Measurements from ENCODE around the gene KCNJ1. TPM values are rescaled to one million over a fixed set of nuclear protein-coding genes. Genes with fewer than 3 reads are reported as not detected.

The KCNJ1 gene
- total RNA-seq, 1 experiment from 2014 or later, result not detected

DNA sequence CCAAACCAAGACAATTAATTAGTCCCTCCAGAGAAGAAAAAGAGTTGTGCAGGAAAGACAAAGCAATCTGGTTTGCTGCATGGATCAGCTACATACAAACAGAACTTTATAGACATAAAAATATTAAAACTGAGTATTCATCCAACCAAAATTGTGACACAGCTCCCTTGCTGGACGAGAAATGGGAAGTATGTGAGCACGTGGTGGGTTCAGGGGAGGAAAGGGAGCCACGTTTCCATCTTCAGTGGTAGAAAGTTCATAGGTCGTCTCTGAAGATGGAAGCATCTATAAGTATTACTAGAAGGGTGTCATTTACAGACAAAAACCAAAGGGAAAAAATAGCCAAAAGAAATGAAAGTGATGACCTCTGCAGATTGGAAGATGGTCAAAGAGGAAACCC, 17.0 kb upstream of the KCNJ1 start:
- H3K27me3 ChIP-seq (replicated peaks), result no peaks in the 10 kb centered on the region
- H3K4me1 ChIP-seq (replicated peaks), result no peaks in the 10 kb centered on the region
- DNase-seq (ENCODE audit: low read depth in 1 of 2, low spot score in 2 of 2), result no peak

GRCh38 chr11:128882451-128882850, 15.4 kb upstream of the KCNJ1 start:
- no peaks in the 10 kb centered on the region for H3K4me1 ChIP-seq (replicated peaks)
- no peaks in the 10 kb centered on the region for H3K27me3 ChIP-seq (replicated peaks)
- no peaks in the 10 kb centered on the region for H3K36me3 ChIP-seq
- H3K27ac ChIP-seq, result no peak overlapping the region
- H3K4me3 ChIP-seq, result no peak overlapping the region
- no peak for DNase-seq (ENCODE audit: low read depth in 1 of 2, low spot score in 2 of 2)
- no peaks in the 10 kb centered on the region for H3K9me3 ChIP-seq (replicated peaks)

More for the DNA sequence above, 17.0 kb upstream of the KCNJ1 start:
- Histone ChIP-seq H3K36me3 (no peaks in the 10 kb centered on the region), H3K4me3 (no peak overlapping the region), H3K27ac (no peak overlapping the region), H3K9me3 (replicated peaks) (no peaks in the 10 kb centered on the region)

DNA sequence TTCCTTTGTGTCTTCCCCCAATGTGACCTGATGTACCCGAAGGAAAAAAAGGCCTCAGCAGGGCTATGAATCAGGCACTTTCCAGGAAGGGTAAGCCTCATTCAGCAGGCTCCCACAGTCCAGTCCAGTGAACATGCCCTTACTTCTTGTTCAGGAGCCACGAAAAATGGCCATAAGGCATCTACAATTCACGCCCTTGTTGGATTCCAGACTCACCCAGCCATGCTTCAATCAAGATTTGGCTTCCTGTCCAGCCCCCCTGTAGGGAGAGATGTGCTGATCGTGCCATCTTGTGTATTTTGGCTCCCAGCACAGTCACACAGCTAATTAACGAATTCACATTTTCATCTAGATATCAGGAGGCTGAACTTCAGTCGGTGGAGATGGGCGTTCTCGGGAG, 14.1 kb upstream of the KCNJ1 start:
- no peaks in the 10 kb centered on the region for H3K27me3 ChIP-seq (replicated peaks)
- DNase-seq (ENCODE audit: low read depth in 1 of 2, low spot score in 2 of 2), result no peak
- no peaks in the 10 kb centered on the region for H3K4me1 ChIP-seq (replicated peaks)
- no peaks in the 10 kb centered on the region for H3K9me3 ChIP-seq (replicated peaks)
- H3K4me3 ChIP-seq, result no peak overlapping the region
- H3K36me3 ChIP-seq, result no peaks in the 10 kb centered on the region
- H3K27ac ChIP-seq, result no peak overlapping the region

- no peak overlapping the region for H3K27ac ChIP-seq
- DNase-seq (ENCODE audit: low read depth in 1 of 2, low spot score in 2 of 2), result no peak
Observed at GRCh38 chr11:128879817-128880216, 12.7 kb upstream of the KCNJ1 start.

GRCh38 chr11:128878455-128878854, 11.4 kb upstream of the KCNJ1 start:
- Histone ChIP-seq H3K36me3 (no peaks in the 10 kb centered on the region), H3K4me3 (no peak overlapping the region), H3K27me3 (replicated peaks) (no peaks in the 10 kb centered on the region), H3K27ac (no peak overlapping the region), H3K4me1 (replicated peaks) (no peaks in the 10 kb centered on the region), H3K9me3 (replicated peaks) (no peaks in the 10 kb centered on the region)
- no peak for DNase-seq (ENCODE audit: low read depth in 1 of 2, low spot score in 2 of 2)

More at GRCh38 chr11:128879817-128880216, 12.7 kb upstream of the KCNJ1 start:
- no peaks in the 10 kb centered on the region for H3K36me3 ChIP-seq
- no peaks in the 10 kb centered on the region for H3K4me1 ChIP-seq (replicated peaks)
- H3K27me3 ChIP-seq (replicated peaks), result no peaks in the 10 kb centered on the region
- H3K9me3 ChIP-seq (replicated peaks), result no peaks in the 10 kb centered on the region
- no peak overlapping the region for H3K4me3 ChIP-seq

DNA sequence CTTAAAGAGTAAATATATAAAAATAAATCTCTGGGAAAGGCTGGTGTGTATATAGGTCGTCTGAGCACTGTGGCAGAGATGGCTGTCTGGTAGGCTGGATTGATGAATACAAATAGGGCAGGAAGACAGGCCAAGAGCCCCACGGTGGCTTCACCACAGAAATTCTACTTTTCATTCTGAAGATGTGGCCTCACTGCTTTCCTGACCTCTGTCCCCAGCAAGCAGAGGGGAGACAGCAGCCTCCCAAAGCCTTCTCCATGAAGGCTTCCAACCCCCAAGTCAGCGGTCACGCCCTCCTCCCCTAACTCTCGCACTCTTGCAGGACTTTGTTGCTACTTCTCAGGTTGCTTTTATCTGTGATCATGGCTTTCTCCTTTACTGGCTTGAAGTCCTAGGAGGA, 10.6 kb upstream of the KCNJ1 start:
- H3K27ac ChIP-seq, result no peak overlapping the region
- no peak overlapping the region for H3K4me3 ChIP-seq
- no peak for DNase-seq (ENCODE audit: low read depth in 1 of 2, low spot score in 2 of 2)
- H3K27me3 ChIP-seq (replicated peaks), result no peaks in the 10 kb centered on the region
- H3K9me3 ChIP-seq (replicated peaks), result no peaks in the 10 kb centered on the region
- H3K36me3 ChIP-seq, result no peaks in the 10 kb centered on the region
- no peaks in the 10 kb centered on the region for H3K4me1 ChIP-seq (replicated peaks)

DNA sequence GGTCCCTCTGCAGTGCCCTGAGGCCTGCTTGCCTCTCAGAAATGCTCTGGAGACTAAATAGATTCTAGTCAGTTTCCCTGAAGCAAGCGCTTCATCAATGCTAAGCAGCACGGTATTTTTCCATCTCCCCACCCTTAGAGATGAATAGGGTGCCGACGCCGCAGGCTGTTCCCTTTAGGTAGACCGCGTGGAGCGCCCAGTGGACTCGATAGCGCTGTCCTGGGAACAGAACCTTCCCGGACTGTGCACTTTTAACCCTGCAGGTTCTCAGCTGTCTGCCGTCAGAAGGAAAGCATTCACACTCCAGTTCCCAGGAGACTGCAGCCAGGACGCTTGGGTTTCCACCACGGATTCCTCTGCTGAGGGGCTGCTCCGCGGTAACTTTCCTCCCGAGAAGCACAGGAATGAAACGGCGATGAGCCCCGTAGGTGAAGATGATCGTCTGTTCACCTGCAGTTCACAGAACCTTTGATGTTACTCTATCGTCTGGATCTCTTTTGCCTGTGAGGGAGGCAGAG, 9.1 kb upstream of the KCNJ1 start:
- Histone ChIP-seq H3K27me3 (replicated peaks) (no peaks in the 10 kb centered on the region), H3K4me3 (no peak overlapping the region), H3K4me1 (replicated peaks) (no peaks in the 10 kb centered on the region), H3K9me3 (replicated peaks) (no peaks in the 10 kb centered on the region), H3K27ac (no peak overlapping the region), H3K36me3 (no peaks in the 10 kb centered on the region)
- no peak for DNase-seq (ENCODE audit: low read depth in 1 of 2, low spot score in 2 of 2)

DNA sequence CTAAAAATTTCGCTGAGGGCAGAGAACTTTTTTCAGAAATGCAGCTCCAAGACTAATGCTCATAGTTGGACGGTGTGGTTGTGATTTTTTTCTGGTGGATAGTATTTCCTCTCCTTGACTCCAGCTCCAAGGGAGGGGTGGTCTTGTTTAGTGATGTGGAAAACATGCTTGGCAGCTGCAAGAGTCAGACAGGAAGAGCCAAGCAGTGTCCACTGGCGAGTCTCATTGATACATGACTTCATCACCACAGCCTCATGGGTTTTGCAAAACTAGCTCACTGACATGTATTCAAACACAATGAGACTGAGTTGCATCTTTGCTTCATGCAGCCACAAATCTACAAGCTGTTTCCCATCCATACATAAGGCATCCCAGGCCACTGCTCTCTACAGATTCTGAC, 7.3 kb upstream of the KCNJ1 start:
- H3K9me3 ChIP-seq (replicated peaks), result no peaks in the 10 kb centered on the region
- DNase-seq (ENCODE audit: low read depth in 1 of 2, low spot score in 2 of 2), result no peak
- no peaks in the 10 kb centered on the region for H3K27me3 ChIP-seq (replicated peaks)

DNA sequence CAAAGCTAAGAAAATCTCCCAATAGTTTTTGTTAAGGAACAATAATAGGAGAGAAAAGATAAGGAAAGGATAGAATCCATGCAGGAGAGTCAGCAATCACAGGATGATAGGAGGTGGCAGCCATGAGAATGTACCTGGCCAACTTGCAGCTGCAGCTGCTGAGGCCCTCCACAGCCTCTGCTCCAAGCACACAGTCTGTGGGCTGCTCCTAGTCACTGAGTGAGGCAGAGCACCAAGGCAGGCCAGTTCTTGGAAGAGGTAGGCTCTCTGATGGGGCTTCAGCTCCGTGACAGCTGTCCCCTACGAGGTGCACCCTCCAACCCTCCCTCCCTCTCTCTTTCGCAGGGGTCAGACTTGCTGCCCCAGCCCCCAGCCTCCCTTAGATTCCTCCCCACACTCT, 5.5 kb upstream of the KCNJ1 start:
- H3K27ac ChIP-seq, result no peak overlapping the region
- DNase-seq (ENCODE audit: low read depth in 1 of 2, low spot score in 2 of 2), result no peak
- no peaks in the 10 kb centered on the region for H3K27me3 ChIP-seq (replicated peaks)
- H3K4me3 ChIP-seq, result no peak overlapping the region
- H3K4me1 ChIP-seq (replicated peaks), result no peaks in the 10 kb centered on the region
- no peaks in the 10 kb centered on the region for H3K9me3 ChIP-seq (replicated peaks)
- H3K36me3 ChIP-seq, result no peaks in the 10 kb centered on the region

More for the DNA sequence above, 7.3 kb upstream of the KCNJ1 start:
- H3K4me3 ChIP-seq, result no peak overlapping the region
- H3K36me3 ChIP-seq, result no peaks in the 10 kb centered on the region
- H3K27ac ChIP-seq, result no peak overlapping the region
- no peaks in the 10 kb centered on the region for H3K4me1 ChIP-seq (replicated peaks)

DNA sequence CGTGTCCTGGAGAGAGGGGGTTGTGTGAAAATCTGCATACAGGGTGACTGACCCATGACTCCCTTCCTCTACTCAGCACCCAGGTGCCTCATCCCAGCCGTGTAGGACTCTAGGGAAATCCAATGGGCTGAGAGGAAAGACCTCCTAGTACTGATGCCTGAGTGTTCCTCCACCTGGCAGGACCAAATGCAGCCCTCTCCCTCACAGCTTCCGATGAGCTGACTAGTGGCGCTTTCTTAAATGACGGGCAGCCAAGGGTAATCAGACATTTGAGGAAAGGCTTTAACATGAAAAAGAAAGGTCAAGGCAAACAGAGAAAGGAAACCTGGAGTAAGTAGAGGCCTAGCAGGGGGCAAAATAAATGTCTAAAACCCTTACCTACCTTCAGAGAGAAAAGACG, 5.0 kb upstream of the KCNJ1 start:
- no peaks in the 10 kb centered on the region for H3K4me1 ChIP-seq (replicated peaks)
- no peaks in the 10 kb centered on the region for H3K36me3 ChIP-seq
- no peaks in the 10 kb centered on the region for H3K9me3 ChIP-seq (replicated peaks)
- H3K27me3 ChIP-seq (replicated peaks), result no peaks in the 10 kb centered on the region
- H3K27ac ChIP-seq, result no peak overlapping the region
- no peak for DNase-seq (ENCODE audit: low read depth in 1 of 2, low spot score in 2 of 2)
- H3K4me3 ChIP-seq, result no peak overlapping the region

GRCh38 chr11:128871168-128871610, 4.1 kb upstream of the KCNJ1 start:
- H3K4me1 ChIP-seq (replicated peaks), result no peaks in the 10 kb centered on the region
- no peaks in the 10 kb centered on the region for H3K27me3 ChIP-seq (replicated peaks)
- H3K36me3 ChIP-seq, result no peaks in the 10 kb centered on the region

GRCh38 chr11:128868841-128869671, 2.0 kb upstream of the KCNJ1 start:
- Histone ChIP-seq H3K27ac (no peak overlapping the region), H3K4me1 (replicated peaks) (no peaks in the 10 kb centered on the region), H3K9me3 (replicated peaks) (no peaks in the 10 kb centered on the region), H3K4me3 (no peak overlapping the region), H3K36me3 (no peaks in the 10 kb centered on the region), H3K27me3 (replicated peaks) (no peaks in the 10 kb centered on the region)
- no peak for DNase-seq (ENCODE audit: low read depth in 1 of 2, low spot score in 2 of 2)

More at GRCh38 chr11:128871168-128871610, 4.1 kb upstream of the KCNJ1 start:
- no peak for DNase-seq (ENCODE audit: low read depth in 1 of 2, low spot score in 2 of 2)
- Histone ChIP-seq H3K9me3 (replicated peaks) (no peaks in the 10 kb centered on the region), H3K27ac (no peak overlapping the region), H3K4me3 (no peak overlapping the region)

- Histone ChIP-seq H3K4me3 (no peak overlapping the region), H3K27ac (no peak overlapping the region), H3K27me3 (replicated peaks) (no peaks in the 10 kb centered on the region), H3K36me3 (no peaks in the 10 kb centered on the region), H3K9me3 (replicated peaks) (no peaks in the 10 kb centered on the region), H3K4me1 (replicated peaks) (peaks cover 29% of the 10 kb centered on the region)
- no peak for DNase-seq (ENCODE audit: low read depth in 1 of 2, low spot score in 2 of 2)
Observed at GRCh38 chr11:128865490-128865889, 1.6 kb downstream of the KCNJ1 start.

DNA sequence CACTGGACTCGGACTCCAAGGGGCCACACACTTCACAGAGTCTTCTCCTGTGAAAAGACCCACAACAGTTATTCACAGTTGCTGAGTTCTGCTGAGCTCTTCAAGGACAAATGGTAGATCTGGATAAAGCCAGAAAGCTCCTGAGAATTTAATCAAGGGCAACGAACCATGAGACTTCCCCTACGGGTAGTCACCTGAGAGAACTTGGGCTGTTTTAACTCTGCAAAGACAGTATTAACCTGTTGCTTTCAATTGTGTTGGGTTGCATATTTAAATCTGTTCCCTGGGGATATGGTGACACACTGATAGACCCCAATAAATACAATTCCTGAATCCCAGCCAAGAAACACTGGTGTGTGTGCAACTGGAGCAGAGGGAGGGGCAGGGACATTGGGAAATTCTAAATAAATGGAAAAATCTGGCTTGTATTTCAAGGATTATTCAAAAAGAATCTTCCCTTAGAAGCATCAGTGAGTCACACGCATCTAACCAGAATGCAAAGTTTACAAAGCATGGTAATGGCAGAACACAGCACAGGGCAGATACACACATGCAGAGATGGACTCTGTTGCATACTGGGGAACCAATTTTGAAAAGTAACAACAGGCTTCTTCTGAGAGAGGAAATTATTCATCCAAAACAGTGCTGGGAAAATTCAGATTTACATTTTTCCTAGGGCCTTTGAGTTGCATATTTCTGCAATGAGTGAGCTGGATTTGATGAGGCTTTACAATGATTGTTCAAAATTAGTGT, 4.0 kb downstream of the KCNJ1 start:
- Histone ChIP-seq H3K27ac (peak overlapping the region; percentile 43), H3K36me3 (no peaks in the 10 kb centered on the region), H3K4me1 (replicated peaks) (peaks cover 31% of the 10 kb centered on the region), H3K9me3 (replicated peaks) (no peaks in the 10 kb centered on the region), H3K27me3 (replicated peaks) (no peaks in the 10 kb centered on the region), H3K4me3 (no peak overlapping the region)
- DNase-seq (ENCODE audit: low read depth in 1 of 2, low spot score in 2 of 2), result peak in 1 of 2 experiments; percentile 36
